HG02798 (cell line): Measurements from ENCODE around the gene SPOCK1.

Source experiments
- ATAC-seq: cut with Tn5 transposase; IDR thresholded peaks from one replicate; pipeline ENCODE4 v1.9.1; 2021; ENCODE audit warnings: mild to moderate bottlenecking; ENCODE audit not compliant: unreplicated experiment, poor library complexity

The SPOCK1 gene

DNA sequence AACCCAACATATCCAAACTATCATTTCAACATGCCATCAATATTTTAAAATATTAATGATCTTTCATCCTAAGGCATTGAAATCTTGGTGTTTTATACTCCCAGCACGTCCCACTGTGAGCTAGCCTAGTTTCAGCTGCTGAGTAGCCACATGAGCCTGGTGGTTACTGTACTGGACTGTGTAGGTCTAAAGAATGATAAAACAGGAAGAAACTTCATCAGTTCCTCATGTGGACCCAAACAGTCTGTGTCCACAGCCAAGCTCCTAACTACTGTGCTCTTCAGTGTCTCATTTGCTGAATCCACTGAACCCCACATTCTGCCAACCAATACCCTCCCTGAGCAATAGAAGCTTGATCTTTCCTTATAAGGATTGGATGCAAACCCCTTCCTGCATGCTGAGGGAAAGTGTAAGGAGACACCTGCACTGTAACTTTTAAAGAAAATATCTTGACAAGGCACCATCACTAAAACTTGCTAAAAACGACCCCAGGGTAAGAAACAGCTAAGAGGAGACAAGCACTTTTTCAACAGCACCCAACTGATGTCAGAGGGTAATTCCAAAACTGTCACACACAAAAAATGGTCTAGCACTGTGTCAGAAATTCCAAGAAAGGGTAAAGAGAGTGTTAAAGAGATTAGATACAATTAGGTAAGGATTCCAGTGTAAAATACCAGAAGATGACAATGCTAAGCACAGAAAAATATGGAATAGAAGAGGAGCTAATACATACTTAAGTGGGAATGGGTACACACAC is 126.9 kb downstream of the SPOCK1 start:
- ATAC-seq, result no peak

DNA sequence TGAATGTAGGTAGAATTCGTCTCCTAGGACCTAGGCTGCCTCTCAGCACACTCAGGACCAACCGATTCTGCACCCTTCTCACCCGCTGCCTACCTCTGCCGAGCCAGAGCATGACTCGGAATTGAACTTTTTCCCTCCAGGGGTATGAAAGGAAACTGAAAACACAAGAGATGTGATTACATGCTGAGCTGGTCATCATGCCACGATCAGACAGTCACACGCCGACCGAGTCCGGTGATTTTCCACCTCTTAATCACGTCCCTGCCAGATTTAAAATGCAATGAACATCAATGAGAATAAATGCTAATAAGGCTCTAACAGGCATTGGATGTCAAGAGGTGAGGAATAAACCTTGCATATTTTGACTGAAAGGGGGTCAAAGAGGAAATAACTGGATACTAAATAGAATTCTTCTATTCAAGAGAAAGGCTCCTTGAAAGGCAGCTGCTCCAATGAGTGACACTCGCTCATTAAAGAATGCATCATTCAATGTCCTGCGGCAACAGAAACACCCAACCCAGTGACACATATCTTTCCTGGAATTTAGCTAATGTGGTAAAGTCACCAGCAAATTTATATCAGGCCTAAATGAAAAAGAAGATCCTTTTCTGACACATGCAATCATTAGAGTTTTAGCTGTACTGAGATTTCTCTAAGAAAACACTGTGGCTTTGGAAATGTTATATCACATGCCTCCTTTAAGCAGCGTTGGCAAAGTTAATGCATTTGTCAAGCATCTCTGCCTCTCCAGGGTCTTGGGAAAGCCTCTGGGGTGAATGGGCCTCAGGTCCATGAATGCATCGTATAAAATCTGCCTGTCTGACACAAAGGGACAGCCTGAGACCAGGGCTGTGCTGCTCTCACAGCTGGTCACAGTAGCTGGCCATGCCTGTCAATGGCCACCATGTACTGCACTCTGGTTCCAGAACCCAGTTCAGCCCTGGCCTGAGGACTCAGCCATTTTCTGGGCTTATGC is 128.7 kb downstream of the SPOCK1 start:
- no peak for ATAC-seq

DNA sequence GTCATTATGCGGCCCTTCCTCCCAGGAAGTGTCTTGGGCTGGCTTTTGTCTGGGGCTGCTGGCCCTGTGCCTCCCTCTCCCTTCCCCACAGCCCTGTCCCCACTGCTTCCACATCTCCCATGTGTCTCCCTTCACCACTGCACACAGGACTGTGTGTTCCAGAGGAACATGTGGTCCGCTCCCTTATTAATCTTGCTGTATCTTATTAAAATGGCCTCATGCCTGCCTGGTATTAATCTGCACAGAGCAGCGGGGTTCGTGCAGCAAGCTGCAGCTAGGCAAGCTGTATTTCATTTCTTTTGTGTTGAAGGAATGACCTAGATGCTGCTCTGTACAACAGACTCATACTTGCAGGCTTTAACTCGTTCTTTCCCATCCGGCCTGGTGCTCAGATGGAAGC is 130.5 kb downstream of the SPOCK1 start:
- no peak for ATAC-seq

GRCh38 chr5:137367951-137368350 is 131.2 kb downstream of the SPOCK1 start:
- no peak for ATAC-seq

- no peak for ATAC-seq
These were observed 132.6 kb downstream of the SPOCK1 start for GRCh38 chr5:137366526-137366925.

GRCh38 chr5:137365126-137365865 is 133.8 kb downstream of the SPOCK1 start:
- ATAC-seq, result no peak

DNA sequence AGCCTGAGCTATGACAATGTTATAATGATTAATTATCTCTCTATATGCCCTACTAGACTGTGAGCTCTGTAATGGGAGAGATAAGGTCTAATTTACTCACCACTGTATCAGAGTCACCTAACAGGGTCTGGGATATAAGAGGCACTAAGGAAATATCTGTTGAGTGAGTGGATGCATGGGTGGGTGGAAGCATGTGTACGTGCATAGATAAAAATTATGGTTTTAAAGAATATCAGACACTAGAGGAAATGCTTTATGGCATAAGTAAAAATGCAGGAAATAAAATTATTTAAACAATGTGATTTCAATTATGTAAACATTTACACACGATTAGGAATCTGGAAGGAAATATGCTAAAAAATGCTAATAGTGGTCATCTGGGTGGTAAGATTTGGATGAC is 137.8 kb downstream of the SPOCK1 start:
- ATAC-seq, result no peak

DNA sequence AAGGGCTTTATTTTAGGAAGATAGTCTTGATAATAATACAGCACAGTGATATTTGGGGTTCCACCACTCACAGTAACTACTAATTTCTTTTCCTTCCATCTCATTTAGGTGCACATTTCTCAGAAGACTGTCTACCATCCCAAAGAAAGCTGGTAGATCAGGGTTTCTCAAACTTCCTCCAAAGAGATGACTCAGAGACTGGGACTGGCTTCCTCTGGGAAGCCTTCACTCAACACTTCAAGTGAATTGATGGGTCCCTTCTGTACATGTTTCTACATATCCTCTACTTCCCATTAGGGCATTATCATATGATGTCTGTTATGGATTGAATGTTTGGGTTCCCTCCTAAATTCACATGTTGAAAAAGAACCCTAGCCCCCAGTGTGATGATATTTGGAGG is 138.5 kb downstream of the SPOCK1 start:
- ATAC-seq, result no peak

- no peak for ATAC-seq
These were observed 139.2 kb downstream of the SPOCK1 start for GRCh38 chr5:137359941-137360340.

DNA sequence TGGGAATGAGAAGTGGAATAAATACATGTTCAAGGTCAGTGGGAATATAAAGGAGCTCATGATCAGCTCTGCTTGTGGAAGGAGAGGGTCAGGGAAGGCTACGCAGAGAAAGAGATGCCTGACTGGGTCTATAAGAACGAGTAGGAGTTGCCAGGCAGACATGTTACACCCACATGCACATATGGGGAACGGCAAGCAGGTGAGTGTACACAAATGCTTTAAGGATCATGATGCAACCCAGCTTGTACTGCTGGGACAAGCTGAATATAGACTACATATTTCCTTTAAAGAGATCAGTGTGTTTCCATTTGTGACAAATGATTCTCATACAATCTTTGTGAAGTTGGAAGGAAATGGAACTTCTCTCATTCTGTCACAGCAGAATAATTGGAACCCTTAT is 141.7 kb downstream of the SPOCK1 start:
- no peak for ATAC-seq

DNA sequence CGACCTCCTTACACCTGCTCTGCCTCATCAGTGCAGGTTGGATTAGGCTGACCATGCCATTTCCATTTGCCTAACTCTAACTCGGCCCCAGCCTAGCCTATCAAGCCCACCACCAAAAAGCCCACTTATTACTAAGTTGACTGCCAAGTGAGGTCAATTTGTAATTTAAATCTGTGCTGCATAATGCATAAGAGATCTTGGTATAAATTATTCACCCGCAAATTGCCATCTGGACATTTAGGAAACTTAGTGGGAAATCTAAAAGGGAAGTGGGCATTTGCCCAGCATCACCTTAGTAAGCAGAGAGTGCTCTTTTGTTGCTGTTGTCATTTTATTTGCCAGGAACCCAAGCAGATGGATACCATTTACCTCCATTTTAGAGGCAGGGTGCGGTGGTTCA is 143.0 kb downstream of the SPOCK1 start:
- ATAC-seq, result no peak

DNA sequence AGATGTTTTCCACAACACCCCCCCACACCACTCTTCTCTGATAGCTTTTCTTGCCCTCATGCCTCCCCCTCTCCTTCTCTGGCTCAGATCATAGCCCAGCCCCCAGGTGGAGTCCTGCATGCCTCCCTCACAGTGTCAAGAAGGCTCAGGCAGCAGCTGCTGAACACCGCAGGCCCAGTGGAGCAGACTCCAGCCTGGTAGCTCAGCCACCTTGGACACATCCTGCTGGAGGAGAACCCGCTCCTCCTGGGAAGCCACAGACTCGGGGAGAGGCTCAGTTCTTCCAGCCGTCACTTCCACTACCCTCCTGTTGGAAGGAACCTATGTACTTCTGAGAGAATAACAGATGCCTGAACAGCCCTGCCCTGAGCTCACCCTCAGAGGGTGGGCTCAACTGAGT is 143.4 kb downstream of the SPOCK1 start:
- ATAC-seq, result no peak

GRCh38 chr5:137352095-137352494 is 147.0 kb downstream of the SPOCK1 start:
- ATAC-seq, result no peak

- ATAC-seq, result no peak
These were observed 148.3 kb downstream of the SPOCK1 start for GRCh38 chr5:137350791-137351190.

DNA sequence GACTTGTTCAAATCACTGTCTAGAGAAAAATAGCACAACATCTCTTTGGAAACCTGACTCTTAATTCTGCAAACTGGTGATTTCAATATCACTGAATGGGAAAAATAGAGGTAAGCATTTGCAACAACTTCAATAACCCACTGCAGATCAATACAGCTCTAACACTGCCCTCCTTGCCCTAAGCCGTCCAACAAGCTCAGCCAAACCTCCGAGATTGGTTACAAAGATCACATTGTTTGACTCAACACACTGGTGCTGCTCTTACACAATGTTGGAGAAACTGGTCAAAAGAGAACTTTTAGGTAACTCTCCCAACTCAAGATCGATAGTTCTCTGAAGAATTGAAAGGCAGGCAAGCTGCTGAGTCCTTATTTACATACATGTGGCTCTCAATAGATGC is 150.4 kb downstream of the SPOCK1 start:
- ATAC-seq, result no peak

DNA sequence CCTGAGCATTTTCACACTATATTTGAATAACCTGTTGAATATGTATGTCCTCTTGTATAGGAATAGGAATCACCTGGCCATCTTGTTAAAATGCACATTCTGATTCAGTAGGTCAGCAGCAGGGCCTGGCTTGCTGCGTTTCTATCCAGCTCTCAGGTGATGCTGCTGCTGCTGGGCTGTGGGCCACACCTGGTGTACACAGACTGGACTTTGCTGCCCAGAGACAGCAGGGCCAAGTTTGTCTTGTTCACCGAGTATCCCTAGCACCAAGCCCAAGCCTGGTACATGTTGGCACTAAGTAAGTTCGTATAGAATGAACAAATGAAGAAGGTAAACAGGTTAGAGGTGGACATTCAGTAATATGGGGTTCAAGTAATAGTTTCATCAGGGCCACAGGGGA is 151.3 kb downstream of the SPOCK1 start:
- ATAC-seq, result no peak

DNA sequence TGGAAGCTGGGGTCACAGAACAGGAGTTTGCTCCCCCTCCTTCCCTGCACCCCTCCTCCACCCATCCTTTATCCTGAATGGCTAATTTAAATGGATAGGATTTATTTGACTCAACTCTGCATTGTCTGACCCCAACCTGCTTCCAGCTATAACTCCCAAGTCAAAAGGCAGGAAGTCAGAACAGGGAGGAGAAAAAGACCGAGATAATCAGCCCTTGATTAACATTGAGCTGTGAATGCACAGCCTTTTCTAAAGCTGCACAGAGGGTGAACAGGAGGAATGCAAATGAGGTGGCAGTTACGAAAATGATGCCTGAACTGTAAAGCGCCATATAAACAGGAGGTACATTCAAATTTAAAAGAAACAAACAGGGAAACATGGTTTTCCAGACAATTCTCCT is 152.8 kb downstream of the SPOCK1 start:
- ATAC-seq, result no peak

GRCh38 chr5:137345396-137345795 is 153.7 kb downstream of the SPOCK1 start:
- no peak for ATAC-seq

- no peak for ATAC-seq
These were observed 154.3 kb downstream of the SPOCK1 start for GRCh38 chr5:137344723-137345322.

- ATAC-seq, result no peak
These were observed 155.1 kb downstream of the SPOCK1 start for GRCh38 chr5:137344021-137344420.
